Measurements from ENCODE around the gene TP53I11. TPM values are rescaled to one million over a fixed set of nuclear protein-coding genes. Genes with fewer than 3 reads are reported as not detected.

Gene TP53I11
- total RNA-seq, 4 donors from 2014 or later, result 58.0 to 91.5 (median 70.6) TPM

DNA sequence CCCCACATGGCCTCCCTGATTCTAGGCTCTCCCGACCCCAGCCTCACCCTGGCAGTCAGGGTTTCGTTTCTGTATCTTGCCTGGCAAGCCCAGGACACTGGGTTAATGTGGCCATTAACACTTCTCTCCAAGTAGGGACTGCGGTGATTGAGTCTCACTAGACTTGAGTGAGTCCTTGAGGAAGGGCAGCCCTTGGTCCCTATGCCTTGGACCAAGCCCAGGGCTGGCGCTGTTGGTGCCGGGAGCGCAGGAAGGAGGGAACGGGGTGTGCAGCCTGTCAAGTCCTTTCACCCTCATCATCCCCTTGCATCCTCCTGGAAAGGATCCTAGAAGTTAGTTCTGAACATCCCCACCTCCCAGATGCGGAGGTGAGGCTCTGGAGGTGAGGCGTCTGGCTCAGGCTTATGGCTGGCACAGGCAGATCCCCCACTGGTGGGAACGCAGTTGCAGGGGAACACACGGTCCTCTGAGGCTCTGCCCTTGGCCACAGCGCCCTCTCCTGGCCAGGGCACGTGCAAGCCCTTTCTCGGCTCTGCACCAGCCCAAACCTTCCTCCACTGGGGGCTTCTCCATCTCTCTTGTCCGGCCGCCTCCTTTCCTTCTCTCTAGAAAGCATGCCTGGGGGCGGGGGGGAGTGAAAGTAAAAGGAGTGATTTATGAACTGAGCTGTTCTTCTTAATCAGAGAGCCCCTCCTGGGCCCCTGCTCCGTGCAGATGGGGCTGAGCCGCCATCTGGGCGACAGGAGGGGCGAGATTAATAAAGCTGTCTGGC, 56.7 kb downstream of the TP53I11 start:
- Histone ChIP-seq H3K4me3 (no peak overlapping the region), H3K27me3 (no peaks in the 10 kb centered on the region), H3K27ac (no peak overlapping the region), H3K9me3 (no peaks in the 10 kb centered on the region), H3K36me3 (no peaks in the 10 kb centered on the region), H3K4me1 (peaks cover 3% of the 10 kb centered on the region)
- no peak for TF ChIP-seq POLR2AphosphoS5 (IDR thresholded peaks at IDR 0.05)
- no peak for TF ChIP-seq POLR2A (IDR thresholded peaks at IDR 0.05)
- TF ChIP-seq, protein P1, sequence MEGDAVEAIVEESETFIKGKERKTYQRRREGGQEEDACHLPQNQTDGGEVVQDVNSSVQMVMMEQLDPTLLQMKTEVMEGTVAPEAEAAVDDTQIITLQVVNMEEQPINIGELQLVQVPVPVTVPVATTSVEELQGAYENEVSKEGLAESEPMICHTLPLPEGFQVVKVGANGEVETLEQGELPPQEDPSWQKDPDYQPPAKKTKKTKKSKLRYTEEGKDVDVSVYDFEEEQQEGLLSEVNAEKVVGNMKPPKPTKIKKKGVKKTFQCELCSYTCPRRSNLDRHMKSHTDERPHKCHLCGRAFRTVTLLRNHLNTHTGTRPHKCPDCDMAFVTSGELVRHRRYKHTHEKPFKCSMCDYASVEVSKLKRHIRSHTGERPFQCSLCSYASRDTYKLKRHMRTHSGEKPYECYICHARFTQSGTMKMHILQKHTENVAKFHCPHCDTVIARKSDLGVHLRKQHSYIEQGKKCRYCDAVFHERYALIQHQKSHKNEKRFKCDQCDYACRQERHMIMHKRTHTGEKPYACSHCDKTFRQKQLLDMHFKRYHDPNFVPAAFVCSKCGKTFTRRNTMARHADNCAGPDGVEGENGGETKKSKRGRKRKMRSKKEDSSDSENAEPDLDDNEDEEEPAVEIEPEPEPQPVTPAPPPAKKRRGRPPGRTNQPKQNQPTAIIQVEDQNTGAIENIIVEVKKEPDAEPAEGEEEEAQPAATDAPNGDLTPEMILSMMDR (IDR thresholded peaks at IDR 0.05), result peak; percentile 23 to 84
- no peak for TF ChIP-seq EP300 (IDR thresholded peaks at IDR 0.05)
- DNase-seq (ENCODE audit: low spot score in 2 of 2), result no peak
- WGBS, result 44% methylated on average over 18 of the region's 21 CpGs

DNA sequence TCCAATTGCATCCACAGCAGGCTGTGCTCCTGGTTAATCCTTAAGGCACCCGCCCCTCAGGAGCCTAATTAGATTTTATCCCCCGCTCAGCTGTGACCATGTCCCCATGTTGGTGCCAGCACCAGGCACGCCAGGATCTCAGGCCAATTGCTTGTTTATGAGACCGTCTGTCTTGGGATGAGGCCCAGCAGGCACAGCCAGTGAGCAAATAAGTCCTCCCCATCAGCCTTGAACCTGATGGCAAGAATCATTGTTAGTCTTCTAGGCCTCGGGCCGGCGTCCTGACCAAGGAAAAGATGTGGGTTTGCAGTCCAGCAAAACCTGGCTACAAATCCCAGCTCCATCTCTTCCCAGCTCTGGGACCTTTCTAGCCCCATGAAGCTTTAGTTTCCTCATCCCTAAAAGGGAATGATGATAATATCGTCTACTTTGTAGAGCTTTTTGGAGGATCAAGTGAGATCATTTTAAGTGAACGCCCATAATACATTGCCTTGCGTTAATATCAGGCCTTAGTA, 57.3 kb downstream of the TP53I11 start:
- no peaks in the 10 kb centered on the region for H3K27me3 ChIP-seq
- no peak for TF ChIP-seq POLR2A (IDR thresholded peaks at IDR 0.05)
- no peak for TF ChIP-seq POLR2AphosphoS5 (IDR thresholded peaks at IDR 0.05)
- TF ChIP-seq EP300 (IDR thresholded peaks at IDR 0.05), result no peak
- TF ChIP-seq, protein P1 (IDR thresholded peaks at IDR 0.05), result no peak
- 67% methylated on average over 10 of the region's 10 CpGs for WGBS
- H3K4me1 ChIP-seq, result peaks cover 3% of the 10 kb centered on the region
- no peak for DNase-seq (ENCODE audit: low spot score in 2 of 2)
- no peaks in the 10 kb centered on the region for H3K36me3 ChIP-seq
- H3K4me3 ChIP-seq, result no peak overlapping the region
- H3K27ac ChIP-seq, result no peak overlapping the region
- H3K9me3 ChIP-seq, result no peaks in the 10 kb centered on the region

DNA sequence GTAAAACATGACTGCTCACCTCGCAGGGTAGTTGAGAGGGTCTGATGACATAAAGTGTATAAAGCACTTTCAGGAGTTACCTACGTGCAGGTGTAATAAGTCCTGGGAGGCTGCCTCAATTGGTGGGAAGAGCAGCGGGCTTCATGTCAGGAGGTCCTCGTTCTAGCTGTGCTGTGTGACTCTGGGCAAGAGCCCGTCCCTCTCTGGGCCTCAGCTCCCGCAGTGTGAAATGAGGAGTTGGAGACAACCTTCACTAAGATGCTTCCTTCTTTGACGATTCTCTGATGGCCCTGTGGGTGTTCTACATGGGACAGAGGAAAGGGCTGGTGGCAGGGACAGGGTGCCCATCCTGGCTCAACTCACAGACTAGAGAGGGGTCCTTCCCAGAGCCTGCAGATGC, 57.8 kb downstream of the TP53I11 start:
- no peak for DNase-seq (ENCODE audit: low spot score in 2 of 2)
- Histone ChIP-seq H3K9me3 (no peaks in the 10 kb centered on the region), H3K4me1 (peaks cover 3% of the 10 kb centered on the region), H3K36me3 (no peaks in the 10 kb centered on the region), H3K27me3 (no peaks in the 10 kb centered on the region), H3K4me3 (no peak overlapping the region), H3K27ac (no peak overlapping the region)
- 89% methylated on average over 7 of the region's 7 CpGs for WGBS
- TF ChIP-seq, protein P1 (IDR thresholded peaks at IDR 0.05), result no peak
- no peak for TF ChIP-seq POLR2A (IDR thresholded peaks at IDR 0.05)
- no peak for TF ChIP-seq EP300 (IDR thresholded peaks at IDR 0.05)
- no peak for TF ChIP-seq POLR2AphosphoS5 (IDR thresholded peaks at IDR 0.05)

- no peak overlapping the region for H3K27ac ChIP-seq
- H3K36me3 ChIP-seq, result no peaks in the 10 kb centered on the region
- 86% methylated on average over 1 of the region's 1 CpG for WGBS
- H3K4me3 ChIP-seq, result no peak overlapping the region
- H3K27me3 ChIP-seq, result no peaks in the 10 kb centered on the region
- H3K4me1 ChIP-seq, result peaks cover 15% of the 10 kb centered on the region
- no peak for DNase-seq (ENCODE audit: low spot score in 2 of 2)
- H3K9me3 ChIP-seq, result no peaks in the 10 kb centered on the region
- TF ChIP-seq, protein P1 (IDR thresholded peaks at IDR 0.05), result no peak
- TF ChIP-seq EP300 (IDR thresholded peaks at IDR 0.05), result no peak
- TF ChIP-seq POLR2A (IDR thresholded peaks at IDR 0.05), result no peak
- TF ChIP-seq POLR2AphosphoS5 (IDR thresholded peaks at IDR 0.05), result no peak
Observed at GRCh38 chr11:44889266-44889665, 61.4 kb downstream of the TP53I11 start.

GRCh38 chr11:44887636-44888035, 63.0 kb downstream of the TP53I11 start:
- 83% methylated on average over 3 of the region's 3 CpGs for WGBS
- H3K9me3 ChIP-seq, result no peaks in the 10 kb centered on the region
- no peak for TF ChIP-seq EP300 (IDR thresholded peaks at IDR 0.05)
- no peak for TF ChIP-seq POLR2AphosphoS5 (IDR thresholded peaks at IDR 0.05)
- no peak for TF ChIP-seq POLR2A (IDR thresholded peaks at IDR 0.05)
- TF ChIP-seq, protein P1 (IDR thresholded peaks at IDR 0.05), result no peak
- H3K27me3 ChIP-seq, result no peaks in the 10 kb centered on the region
- DNase-seq (ENCODE audit: low spot score in 2 of 2), result no peak
- no peak overlapping the region for H3K4me3 ChIP-seq
- no peaks in the 10 kb centered on the region for H3K36me3 ChIP-seq
- H3K4me1 ChIP-seq, result peaks cover 12% of the 10 kb centered on the region
- no peak overlapping the region for H3K27ac ChIP-seq

All from suprapubic skin (tissue), 4 donors.